ENCODE data around the gene PSMA4.

DNA sequence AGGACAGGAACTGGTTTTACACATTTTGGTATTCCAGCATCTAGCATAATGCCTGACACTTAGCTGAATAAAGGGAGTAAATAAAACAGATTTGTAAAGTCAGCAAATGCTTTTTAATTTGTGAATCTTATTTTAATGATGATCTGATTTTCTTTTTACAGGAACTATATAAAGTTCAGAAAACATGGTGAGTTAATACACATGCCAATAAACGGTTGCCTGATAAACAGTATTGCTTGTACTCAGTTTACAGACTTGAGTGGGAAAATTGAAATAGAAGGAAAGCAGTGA lies 1.4 kb downstream of the PSMA4 start:
- no peak for TF ChIP-seq POLR2A (IDR thresholded peaks at IDR 0.05)
- TF ChIP-seq, protein P1, sequence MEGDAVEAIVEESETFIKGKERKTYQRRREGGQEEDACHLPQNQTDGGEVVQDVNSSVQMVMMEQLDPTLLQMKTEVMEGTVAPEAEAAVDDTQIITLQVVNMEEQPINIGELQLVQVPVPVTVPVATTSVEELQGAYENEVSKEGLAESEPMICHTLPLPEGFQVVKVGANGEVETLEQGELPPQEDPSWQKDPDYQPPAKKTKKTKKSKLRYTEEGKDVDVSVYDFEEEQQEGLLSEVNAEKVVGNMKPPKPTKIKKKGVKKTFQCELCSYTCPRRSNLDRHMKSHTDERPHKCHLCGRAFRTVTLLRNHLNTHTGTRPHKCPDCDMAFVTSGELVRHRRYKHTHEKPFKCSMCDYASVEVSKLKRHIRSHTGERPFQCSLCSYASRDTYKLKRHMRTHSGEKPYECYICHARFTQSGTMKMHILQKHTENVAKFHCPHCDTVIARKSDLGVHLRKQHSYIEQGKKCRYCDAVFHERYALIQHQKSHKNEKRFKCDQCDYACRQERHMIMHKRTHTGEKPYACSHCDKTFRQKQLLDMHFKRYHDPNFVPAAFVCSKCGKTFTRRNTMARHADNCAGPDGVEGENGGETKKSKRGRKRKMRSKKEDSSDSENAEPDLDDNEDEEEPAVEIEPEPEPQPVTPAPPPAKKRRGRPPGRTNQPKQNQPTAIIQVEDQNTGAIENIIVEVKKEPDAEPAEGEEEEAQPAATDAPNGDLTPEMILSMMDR (IDR thresholded peaks at IDR 0.05), result no peak
